Left ventricle myocardium superior (tissue), 1 donor: ENCODE measurements around the gene ZNF609. TPM values are rescaled to one million over a fixed set of nuclear protein-coding genes. Genes with fewer than 3 reads are reported as not detected.

Experiments
- ATAC-seq: fragments of 200-7000 bp; cut with Tn5 transposase; one replicate; pipeline ENCODE4 v1.9.1; 2020; ENCODE audit warnings: mild to moderate bottlenecking, moderate library complexity
- DNase-seq: peaks from one replicate; pipeline ENCODE4 v3.0.0-alpha.2; 2020
- intact Hi-C: fragments of 100-400 bp; cut with micrococcal nuclease; formaldehyde crosslinking; loops from one replicate; pipeline ENCODE4 v1.11.0; 2022
- total RNA-seq: library from RNA; stranded (reverse); fragmentation: NEBNext Ultra II Directional; extraction: Animal tissue kit (Norgen Biotek cat#: 25700); gene quantifications from one replicate; pipeline ENCODE4 v1.2.1, GENCODE V29; 2021
- donor health status: DM: no; HTN: yes; CAD: no; lungs with severe emphysema.

ZNF609 gene
- total RNA-seq, 1 donor from 2014 or later: 17.7 TPM

DNA sequence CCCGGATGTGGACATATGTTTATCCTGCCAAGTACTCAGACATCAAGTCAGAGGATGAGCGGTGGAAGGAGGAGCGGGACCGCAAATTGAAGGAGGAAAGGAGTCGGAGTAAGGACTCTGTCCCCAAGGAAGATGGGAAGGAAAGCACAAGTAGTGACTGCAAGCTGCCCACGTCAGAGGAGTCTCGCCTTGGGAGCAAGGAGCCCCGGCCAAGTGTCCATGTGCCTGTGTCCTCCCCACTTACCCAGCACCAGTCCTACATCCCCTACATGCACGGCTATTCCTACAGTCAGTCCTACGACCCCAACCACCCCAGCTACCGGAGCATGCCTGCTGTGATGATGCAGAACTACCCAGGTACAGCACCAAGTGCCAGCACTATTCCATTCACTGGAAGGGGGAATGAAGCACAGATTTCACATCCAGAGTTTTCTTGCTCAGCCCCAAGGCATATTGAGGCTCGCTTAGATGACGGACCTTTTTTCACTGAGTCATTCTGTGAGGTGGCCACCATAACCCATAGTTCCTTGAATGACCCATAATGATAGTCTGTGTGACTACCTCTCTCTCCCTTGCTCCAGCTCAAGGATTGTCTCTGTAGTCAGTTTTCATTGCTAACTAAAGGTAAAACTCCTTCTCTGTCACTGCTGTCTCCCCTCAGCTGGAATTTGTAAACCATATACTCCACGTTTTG, 217.9 kb downstream of the ZNF609 start:
- intact Hi-C loops: no loop called here
- ATAC-seq: no peak
- DNase-seq: no peak

DNA sequence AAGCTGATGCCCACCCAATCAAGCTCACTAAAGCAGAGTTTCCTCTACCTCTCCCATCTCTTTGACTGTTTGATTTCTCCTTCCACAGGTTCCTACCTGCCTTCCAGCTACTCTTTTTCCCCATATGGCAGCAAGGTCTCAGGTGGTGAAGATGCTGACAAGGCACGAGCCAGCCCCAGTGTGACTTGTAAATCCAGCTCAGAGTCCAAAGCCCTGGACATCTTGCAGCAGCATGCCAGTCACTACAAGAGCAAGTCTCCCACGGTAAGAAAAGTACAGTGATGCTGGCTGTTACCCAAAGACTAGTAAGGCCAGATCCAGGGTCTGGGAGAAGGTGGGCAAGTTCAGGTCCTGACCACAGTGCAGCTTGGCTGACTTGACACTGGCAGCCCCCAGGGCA, 219.7 kb downstream of the ZNF609 start:
- no peak for ATAC-seq

DNA sequence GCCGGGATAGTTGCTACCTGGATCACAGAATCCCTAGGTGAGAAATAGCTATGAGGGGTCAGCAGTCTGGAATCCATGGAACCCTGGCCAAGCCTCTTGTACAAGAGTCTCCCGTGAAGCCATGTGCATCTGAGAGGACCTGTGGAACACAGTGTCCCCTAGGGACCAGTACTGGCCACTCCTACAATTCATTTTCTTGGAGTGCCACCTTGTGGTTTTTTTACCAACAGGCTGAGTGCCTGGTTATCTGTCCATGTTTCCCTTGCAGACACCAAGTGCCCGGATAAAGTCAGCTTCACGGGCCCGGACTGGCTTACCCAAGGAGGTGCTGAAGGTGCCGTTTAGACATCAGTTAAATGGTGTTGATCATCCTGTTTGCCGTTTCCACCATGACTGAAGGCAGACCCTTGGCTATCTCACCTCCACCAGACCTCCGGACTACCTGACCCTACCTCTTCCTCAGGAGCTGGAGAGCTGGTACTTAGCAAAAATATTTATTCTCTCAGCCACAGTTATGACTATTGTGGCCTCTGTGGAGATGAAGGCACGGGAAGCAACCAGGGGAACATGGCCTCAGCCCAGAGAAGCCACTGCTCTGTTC, 221.1 kb downstream of the ZNF609 start:
- ATAC-seq (peak; percentile 84), DNase-seq (no peak)
- intact Hi-C loops: no loop called here

More for the DNA sequence above, 219.7 kb downstream of the ZNF609 start:
- intact Hi-C loops: no loop called here
- DNase-seq: no peak

DNA sequence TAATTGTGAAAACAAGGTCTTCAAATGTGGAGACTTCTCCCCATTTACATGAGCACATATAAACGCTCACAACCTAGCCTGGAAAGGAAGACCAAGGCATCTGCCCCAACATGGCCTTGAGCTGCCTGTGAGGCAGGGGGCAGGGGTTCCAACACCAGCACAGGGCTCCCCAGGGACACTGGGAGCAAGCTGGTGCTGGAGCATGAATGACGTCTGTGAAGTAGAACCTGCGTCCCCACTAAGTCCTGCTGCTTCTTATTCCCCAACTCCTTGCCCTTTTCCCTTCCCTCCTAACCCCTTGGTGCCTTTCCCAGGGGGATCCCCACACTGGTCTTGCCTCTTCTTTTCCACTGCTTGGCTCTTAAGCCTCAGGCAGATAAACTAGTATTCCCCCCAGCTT, 221.9 kb downstream of the ZNF609 start:
- intact Hi-C loops: no loop called here
- no peak for DNase-seq
- no peak for ATAC-seq

DNA sequence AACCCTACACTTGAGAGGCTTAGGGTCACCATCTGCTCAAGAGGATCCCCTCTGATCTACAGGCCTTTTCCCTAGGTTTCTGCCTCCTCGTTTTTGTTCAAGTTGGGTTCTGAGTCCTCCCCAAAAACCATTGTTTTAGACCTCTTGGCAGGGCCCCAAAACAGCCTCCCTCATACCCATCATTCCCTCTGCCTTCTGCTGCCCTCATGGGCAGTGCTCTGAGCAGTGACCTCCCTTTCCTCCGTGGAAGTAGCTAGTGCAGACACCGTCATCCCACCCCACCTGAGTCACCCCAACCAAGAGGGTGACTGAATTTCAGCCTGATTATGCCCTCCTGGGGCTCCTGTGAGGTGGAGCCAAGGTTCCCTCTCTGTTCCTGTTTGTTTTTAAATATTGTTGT, 223.0 kb downstream of the ZNF609 start:
- ATAC-seq (no peak), DNase-seq (no peak)
- intact Hi-C loops: no loop called here

DNA sequence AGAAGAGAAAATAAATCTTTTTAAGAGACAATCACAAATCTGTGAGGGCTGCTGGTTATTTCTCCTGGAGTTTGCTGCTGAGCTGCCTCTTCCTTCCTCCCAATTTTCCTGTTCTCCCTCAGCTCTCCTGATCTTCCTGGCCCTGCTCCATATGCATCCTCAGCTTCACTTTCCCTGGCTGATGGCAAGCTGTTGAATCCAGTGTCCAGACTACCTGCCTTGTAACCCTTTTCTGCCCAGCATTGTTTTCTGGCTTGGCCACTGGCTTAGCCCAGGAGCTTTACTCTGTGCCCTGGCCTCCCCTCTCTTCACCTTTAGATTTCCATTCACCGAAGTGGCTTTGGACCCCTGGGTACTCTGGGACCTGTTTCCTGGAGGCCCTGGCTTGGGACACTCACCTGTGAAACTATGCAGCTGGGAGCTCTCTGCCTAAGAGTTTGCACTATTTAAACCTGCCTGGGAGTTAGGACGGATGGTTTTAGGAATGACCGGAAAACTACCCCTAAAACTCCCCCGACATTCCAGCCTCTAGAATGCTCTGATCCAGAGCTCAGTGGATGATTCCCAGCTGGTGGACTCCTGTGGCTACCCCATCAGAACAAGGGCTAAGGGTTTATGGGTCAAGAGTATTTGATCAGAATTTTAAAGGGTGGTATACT, 225.0 kb downstream of the ZNF609 start:
- intact Hi-C loops: loop anchor here (2.0 kb wide), 1 partner anchor 43 kb away; no protein-coding TSS in a partner anchor
- ATAC-seq (no peak), DNase-seq (no peak)

DNA sequence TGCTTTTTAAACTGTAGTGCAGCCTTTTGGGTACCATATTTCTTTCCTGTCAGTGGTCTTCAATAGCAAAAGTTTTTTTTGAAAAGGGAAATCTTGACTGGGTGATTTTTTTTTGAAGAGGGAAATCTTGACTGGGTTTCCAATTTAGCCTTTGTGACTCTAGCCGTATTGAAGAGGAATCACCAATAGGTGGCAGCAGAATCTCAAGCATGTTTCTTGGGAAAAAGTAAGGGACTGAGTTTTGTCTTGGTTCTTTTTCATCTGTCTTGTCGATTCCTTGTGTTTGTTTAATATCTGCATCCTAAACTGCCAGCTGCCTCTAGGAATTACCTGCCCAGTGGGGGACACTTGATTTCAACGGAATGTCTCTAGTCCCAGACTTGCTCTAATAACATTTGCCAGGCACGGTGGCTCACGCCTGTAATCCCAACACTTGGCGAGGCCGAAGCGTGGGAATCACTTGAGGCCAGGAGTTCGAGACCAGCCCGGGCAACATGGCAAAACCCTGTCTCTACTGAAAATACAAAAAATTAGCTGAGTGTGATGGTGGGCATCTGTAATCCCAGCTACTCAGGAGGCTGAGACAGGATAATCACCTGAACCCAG, 225.9 kb downstream of the ZNF609 start:
- intact Hi-C loops: no loop called here
- no peak for ATAC-seq
- no peak for DNase-seq

DNA sequence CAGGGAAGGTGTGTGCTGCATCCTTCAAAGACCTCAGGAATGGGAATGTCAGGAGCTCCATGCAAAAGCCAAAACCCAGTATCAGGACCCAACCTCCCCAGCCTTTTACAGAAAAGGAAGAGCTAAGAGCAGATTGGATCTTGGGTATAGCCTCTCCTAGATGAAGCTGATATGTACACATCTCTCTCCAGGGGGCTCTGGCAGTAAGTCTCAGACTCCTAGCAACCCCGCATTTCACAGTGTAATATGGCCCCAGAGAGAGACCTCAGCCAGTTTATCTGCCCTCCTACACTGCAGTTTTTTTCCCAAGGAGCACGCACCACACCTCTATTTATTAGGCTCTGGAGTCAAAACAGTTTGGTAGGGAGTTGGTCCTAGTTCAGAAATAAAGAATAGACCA, 226.8 kb downstream of the ZNF609 start:
- intact Hi-C loops: no loop called here
- no peak for ATAC-seq
- DNase-seq: no peak

DNA sequence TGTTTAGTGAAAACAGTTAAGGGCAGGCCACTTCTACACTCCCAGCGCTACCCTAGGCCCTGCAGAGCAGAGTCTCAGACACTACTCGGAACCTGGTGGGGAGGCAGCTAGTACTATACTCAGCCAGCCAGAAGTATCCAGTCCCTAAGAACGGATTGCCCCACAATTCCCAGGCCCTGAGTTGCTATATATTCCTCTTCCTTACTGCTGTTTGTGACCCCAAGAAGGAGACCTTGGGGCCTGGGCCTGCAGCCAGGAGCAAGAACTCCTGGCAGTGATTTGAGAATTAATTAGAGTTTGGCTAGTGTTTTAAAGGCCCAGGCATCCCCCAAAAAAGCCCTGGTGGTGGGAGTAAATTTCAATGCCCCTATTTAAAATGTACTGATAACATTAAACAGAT, 227.3 kb downstream of the ZNF609 start:
- intact Hi-C loops: no loop called here
- ATAC-seq: peak; percentile 15

DNA sequence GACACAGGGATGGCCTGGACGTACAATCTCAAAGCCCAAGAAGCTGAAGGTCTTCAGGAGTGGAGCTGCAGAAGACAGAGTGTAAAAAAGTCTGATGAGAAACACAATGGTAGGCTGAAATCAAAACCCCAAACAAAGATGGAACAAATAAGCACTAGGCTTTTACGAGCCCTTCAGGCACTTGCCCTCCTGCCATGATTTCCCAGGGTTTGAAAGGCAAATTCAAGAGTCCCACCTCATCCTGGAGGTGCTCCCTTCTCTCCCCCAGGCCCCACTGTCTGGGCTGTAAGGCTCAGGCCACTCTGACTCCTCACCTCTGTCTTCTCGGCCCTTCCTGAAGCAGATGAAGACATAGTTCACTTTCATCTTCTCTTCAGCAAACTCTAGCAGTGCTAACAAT, 228.4 kb downstream of the ZNF609 start:
- DNase-seq (no peak), ATAC-seq (no peak)
- intact Hi-C loops: no loop called here

More for the DNA sequence above, 227.3 kb downstream of the ZNF609 start:
- DNase-seq: no peak

DNA sequence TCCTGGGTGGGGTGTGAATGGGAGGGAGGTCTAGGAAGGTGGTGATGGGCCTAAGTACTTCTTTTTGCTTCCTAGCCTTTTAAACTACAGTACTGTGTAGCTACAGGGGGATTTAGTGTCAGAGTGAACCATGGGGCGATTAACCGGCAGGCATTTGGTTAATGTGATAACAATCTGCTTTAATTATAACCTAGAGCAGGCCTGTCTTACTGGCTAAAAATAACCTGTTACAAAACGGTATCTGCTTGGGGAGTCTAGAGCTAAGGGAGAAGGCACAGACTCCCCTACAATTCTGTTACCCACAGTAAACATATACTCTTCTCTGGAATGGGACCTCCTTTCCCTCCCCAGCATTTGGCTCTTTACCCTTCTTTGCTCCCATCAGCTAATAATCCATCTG, 229.6 kb downstream of the ZNF609 start:
- ATAC-seq: peak; percentile 2
- no peak for DNase-seq
- intact Hi-C loops: no loop called here

DNA sequence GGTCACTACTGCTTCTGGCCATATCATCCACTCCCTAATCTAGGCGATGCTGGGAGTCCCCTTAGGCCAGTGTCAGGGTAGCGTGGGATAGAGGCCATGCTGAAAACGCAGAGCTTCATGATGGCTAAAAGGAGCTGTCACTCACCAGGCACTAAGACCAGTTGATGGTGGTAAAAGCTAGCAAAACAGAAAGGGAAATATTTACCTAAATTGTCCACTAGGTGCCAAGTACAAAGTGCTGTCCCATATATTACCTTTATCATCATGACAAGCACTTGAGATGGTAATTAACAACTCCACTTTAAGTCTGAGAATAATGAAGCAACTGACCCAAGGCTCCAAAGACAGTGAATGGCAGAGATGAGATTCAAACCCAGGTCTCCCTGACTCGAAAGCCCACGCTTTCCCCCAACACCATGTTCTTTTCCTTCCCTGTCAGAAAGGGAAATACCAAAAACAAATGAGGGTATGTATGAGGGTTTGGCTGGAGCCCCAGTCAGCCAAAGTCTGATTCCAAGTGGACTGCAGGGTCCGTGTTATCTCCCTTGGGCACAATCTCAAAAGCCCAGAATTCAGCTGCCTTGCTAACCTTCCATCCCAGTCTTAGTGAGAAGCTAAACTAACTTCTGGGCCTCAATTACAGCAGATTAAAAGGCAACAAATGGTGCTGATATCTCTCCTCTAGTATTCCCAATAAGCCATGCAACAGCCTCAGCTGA, 230.4 kb downstream of the ZNF609 start:
- peak; percentile 38 for DNase-seq
- intact Hi-C loops: no loop called here
- peak; percentile 12 for ATAC-seq

DNA sequence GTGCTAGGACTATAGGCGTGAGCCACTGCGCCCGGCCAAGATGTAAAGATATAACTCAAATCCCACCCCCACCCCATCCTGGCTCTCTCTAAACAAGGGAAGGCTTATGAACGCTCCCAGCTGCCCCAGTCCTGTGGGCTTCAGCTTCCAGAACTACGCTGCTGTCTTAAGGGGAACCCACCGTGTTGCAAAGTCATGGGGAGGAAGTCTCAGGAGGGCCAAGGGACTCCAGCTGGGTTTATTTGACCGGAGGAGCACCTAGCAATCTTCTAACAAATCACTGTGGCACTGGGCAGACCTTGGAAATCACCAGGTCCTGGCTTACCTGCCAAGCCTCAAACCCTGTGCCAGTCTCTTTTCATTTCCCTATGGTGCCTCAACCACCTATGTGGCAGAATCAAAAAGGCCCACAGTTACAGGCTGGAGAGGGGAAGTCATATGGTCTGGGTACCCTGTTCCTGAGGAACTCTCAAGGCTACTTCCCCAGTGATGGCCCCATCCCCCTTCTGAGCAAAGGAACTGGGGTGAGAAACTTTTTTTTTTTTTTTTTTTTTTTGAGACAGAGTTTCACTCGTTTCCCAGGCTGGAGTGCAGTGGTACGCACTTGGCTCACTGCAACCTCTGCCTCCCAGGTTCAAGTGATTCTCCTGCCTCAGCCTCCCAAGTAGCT, 231.7 kb downstream of the ZNF609 start:
- peak; percentile 17 for ATAC-seq
- intact Hi-C loops: no loop called here
- DNase-seq: no peak

DNA sequence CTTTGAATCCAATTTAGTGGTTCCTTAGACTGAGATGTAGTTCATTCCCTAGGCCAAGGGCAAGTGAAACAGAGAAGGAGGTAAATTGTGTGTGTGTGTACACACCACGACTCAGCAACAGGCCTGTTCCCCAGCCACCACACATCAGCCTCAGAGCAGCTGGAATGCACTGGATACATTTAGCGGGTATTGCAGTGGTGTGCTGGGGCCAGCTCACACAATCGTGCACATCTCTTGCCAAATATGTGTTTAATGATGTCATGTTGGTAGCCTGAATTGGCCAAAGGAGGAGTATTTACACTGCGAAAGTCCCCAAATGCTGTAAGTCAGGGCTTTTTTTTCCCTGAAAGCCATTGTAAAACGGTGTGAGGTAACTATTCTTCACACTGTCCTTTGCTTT, 232.8 kb downstream of the ZNF609 start:
- peak; percentile 57 for ATAC-seq

DNA sequence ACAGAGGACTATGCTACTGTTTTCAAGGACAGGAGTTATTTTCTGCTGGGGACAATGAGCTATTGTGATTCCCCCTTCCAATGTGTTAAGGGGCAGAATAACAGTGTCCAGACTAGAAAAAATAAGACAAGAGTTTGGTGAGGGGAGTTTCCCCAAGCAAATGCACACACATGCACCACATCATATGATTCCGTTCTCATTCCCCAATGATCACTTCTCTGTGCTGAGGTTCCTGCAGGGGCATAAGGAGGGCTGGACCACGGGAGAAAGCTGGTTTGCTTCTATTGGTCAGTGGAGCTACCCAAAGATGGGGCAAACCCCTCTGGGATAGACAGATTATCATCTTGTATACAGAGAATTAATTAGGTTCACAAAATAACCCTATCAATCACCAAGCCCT, 234.4 kb downstream of the ZNF609 start:
- DNase-seq (no peak), ATAC-seq (no peak)
- intact Hi-C loops: no loop called here

More for the DNA sequence above, 232.8 kb downstream of the ZNF609 start:
- DNase-seq: peak; percentile 44
- intact Hi-C loops: no loop called here

DNA sequence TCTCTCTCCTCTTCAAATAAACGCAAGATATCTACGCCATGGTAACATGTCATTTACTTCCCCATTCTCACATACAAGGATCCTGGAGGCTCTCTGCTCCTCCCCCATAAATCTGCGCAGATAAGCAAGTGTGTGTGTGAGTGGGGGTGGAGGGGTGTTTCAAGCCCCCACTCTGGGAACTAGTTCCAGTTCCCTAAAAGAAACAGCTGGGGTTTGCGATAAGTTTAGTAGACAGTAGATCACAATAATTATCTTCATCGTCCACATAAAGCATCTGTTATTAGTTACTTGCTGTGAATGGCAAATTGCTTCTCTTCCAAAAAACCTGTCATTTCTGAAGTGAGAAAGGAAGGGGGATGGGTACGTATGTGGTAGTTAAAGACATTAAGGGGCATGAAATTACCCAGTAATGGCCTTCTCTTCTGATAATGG, 235.2 kb downstream of the ZNF609 start:
- no peak for DNase-seq
- intact Hi-C loops: no loop called here
- ATAC-seq: no peak

DNA sequence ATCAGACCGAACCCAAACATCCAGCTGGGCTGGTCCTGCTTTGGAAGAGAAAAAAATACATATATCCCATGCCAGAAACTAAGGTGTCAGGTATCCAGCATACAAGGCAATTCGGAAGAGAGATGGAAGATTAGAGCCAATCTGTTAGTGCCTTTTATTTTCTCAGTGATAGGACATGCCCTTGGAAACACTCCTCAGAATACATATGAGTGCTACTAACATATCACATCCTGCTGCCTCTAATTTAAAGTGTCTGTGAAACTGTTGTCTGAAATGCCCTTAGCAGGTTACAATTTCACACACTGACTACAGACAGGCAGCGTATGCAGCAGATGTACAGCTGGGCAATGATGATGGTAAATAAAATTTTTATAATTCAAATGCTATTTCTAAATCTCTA, 236.1 kb downstream of the ZNF609 start:
- DNase-seq (no peak), ATAC-seq (no peak)
- intact Hi-C loops: no loop called here

DNA sequence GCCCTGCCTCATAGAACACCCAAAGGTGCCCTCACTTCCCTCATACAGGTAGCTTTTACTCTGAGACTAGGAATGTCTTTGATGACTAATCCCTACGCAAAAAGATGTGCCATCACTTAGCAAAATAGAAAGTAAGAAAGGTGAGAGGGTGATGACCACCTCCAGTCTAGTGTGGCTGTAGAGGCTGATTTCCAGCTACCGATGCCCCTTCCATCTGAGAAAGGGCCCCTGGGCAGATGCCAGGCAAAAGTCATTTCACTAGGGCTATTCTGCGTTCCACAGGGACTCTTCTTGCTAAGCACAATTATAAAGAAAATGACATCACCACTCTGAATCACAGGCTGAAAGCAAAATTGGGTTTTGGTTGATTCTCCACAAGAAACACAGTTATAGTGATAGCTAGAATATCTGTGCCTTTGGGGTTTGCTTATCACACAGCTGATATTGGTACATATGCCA, 237.6 kb downstream of the ZNF609 start:
- intact Hi-C loops: no loop called here
- ATAC-seq: no peak
- no peak for DNase-seq

DNA sequence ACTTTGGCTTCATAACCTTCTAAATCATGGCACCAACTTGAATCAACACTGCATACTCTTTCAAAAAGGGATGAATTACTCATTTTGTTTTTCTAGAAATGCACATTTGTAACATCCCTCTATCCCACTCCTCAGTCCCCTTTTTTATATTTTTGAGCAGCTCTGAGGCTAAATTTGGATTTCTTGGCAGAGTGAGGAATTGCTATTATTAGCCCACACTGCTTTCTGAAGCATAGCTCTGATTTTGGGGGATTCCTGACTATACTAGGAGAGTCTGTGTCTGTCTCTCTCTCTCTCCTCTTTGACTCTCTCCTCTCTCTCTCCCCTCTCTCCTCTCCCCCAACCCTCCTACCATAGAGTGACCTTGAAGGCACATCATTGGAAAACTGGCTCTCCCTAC, 238.4 kb downstream of the ZNF609 start:
- DNase-seq (no peak), ATAC-seq (no peak)
- intact Hi-C loops: no loop called here
